Measurements from ENCODE around the gene STK26.

The STK26 gene

DNA sequence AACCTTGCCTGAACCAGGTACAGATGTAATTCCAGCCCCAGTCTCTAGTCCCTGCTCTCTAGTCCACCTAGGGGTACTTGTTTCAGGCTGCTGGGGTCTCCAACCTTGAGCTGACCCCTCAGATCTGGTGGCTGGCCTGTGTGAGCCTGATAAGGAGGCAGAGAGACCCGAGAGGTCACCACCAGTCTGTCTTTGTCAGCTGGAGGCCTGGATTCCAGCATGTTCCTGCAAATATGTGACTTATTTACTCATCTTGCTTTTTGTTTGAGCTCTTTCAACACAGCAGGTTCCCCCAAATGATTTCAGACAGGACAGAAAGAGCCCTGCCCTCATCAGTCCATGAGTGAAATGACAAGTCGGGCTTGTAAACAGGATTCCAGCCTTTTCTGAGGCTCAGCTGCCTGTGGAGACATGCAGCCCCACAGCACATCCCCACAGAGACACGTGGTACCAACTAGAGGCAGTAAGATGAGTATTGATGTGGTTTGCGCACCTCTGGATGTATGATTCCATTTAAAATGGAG, 37.5 kb upstream of the STK26 start:
- Histone ChIP-seq H3K27ac (no peak overlapping the region), H3K79me2 (ENCODE audit: insufficient read depth, low read depth) (no peaks in the 10 kb centered on the region), H4K20me1 (ENCODE audit: insufficient read depth) (no peaks in the 10 kb centered on the region), H3K27me3 (ENCODE audit: insufficient read depth, low read depth) (no peaks in the 10 kb centered on the region), H3K4me1 (ENCODE audit: low read depth, poor library complexity, severe bottlenecking) (no peaks in the 10 kb centered on the region), H3K4me3 (IDR thresholded peaks at IDR 0.05; ENCODE audit: insufficient read depth, low read depth, low read length) (no peak overlapping the region), H2AFZ (ENCODE audit: low read depth) (no peak overlapping the region), H3K4me2 (no peak overlapping the region), H3K9ac (no peak overlapping the region), H3K36me3 (ENCODE audit: insufficient read depth) (no peaks in the 10 kb centered on the region)
- no peak for TF ChIP-seq CTCF (conservative IDR thresholded peaks at IDR 0.05; ENCODE audit: low read depth, low read length)

GRCh38 chrX:131987252-131987651, 35.9 kb upstream of the STK26 start:
- no peak overlapping the region for H2AFZ ChIP-seq (ENCODE audit: low read depth)
- TF ChIP-seq CTCF (conservative IDR thresholded peaks at IDR 0.05; ENCODE audit: low read depth, low read length): no peak
- H3K9ac ChIP-seq: no peak overlapping the region
- H3K79me2 ChIP-seq (ENCODE audit: insufficient read depth, low read depth): no peaks in the 10 kb centered on the region
- H3K27ac ChIP-seq: no peak overlapping the region
- H3K4me3 ChIP-seq (IDR thresholded peaks at IDR 0.05; ENCODE audit: insufficient read depth, low read depth, low read length): no peak overlapping the region
- H3K4me2 ChIP-seq: no peak overlapping the region
- H4K20me1 ChIP-seq (ENCODE audit: insufficient read depth): no peaks in the 10 kb centered on the region
- H3K36me3 ChIP-seq (ENCODE audit: insufficient read depth): no peaks in the 10 kb centered on the region
- no peaks in the 10 kb centered on the region for H3K27me3 ChIP-seq (ENCODE audit: insufficient read depth, low read depth)
- H3K4me1 ChIP-seq (ENCODE audit: low read depth, poor library complexity, severe bottlenecking): no peaks in the 10 kb centered on the region

GRCh38 chrX:131988236-131988635, 34.9 kb upstream of the STK26 start:
- TF ChIP-seq CTCF (conservative IDR thresholded peaks at IDR 0.05; ENCODE audit: low read depth, low read length): no peak
- H3K4me1 ChIP-seq (ENCODE audit: low read depth, poor library complexity, severe bottlenecking): no peaks in the 10 kb centered on the region
- no peak overlapping the region for H3K4me2 ChIP-seq
- no peak overlapping the region for H3K27ac ChIP-seq
- no peak overlapping the region for H3K9ac ChIP-seq
- no peaks in the 10 kb centered on the region for H3K79me2 ChIP-seq (ENCODE audit: insufficient read depth, low read depth)
- no peak overlapping the region for H2AFZ ChIP-seq (ENCODE audit: low read depth)
- H3K36me3 ChIP-seq (ENCODE audit: insufficient read depth): no peaks in the 10 kb centered on the region
- no peak overlapping the region for H3K4me3 ChIP-seq (IDR thresholded peaks at IDR 0.05; ENCODE audit: insufficient read depth, low read depth, low read length)
- H4K20me1 ChIP-seq (ENCODE audit: insufficient read depth): no peaks in the 10 kb centered on the region
- no peaks in the 10 kb centered on the region for H3K27me3 ChIP-seq (ENCODE audit: insufficient read depth, low read depth)

GRCh38 chrX:132001127-132001526, 22.0 kb upstream of the STK26 start:
- H2AFZ ChIP-seq (ENCODE audit: low read depth): no peak overlapping the region
- no peak overlapping the region for H3K9ac ChIP-seq
- H3K4me2 ChIP-seq: no peak overlapping the region
- no peaks in the 10 kb centered on the region for H3K36me3 ChIP-seq (ENCODE audit: insufficient read depth)
- H3K27ac ChIP-seq: no peak overlapping the region
- H3K79me2 ChIP-seq (ENCODE audit: insufficient read depth, low read depth): no peaks in the 10 kb centered on the region
- TF ChIP-seq CTCF (conservative IDR thresholded peaks at IDR 0.05; ENCODE audit: low read depth, low read length): no peak
- H3K4me1 ChIP-seq (ENCODE audit: low read depth, poor library complexity, severe bottlenecking): no peaks in the 10 kb centered on the region
- no peak overlapping the region for H3K4me3 ChIP-seq (IDR thresholded peaks at IDR 0.05; ENCODE audit: insufficient read depth, low read depth, low read length)
- H4K20me1 ChIP-seq (ENCODE audit: insufficient read depth): no peaks in the 10 kb centered on the region
- H3K27me3 ChIP-seq (ENCODE audit: insufficient read depth, low read depth): no peaks in the 10 kb centered on the region
